Measurements from ENCODE around the gene TNRC6A. TPM values are rescaled to one million over a fixed set of nuclear protein-coding genes. Genes with fewer than 3 reads are reported as not detected.

Gene TNRC6A
- total RNA-seq, 1 experiment from 2014 or later: 84.8 TPM

GRCh38 chr16:24688359-24688758 lies 41.1 kb upstream of the TNRC6A start:
- Histone ChIP-seq H3K9me2 (ENCODE audit: insufficient read depth) (no peaks in the 10 kb centered on the region), H2AFZ (no peak overlapping the region), H3F3A (ENCODE audit: insufficient read depth, low read depth) (no peaks in the 10 kb centered on the region), H3K4me2 (no peak overlapping the region), H3K27me3 (ENCODE audit: insufficient read depth, low read depth) (no peaks in the 10 kb centered on the region), H3K79me2 (ENCODE audit: low read depth) (no peaks in the 10 kb centered on the region), H3K4me1 (replicated peaks; ENCODE audit: insufficient read depth) (no peaks in the 10 kb centered on the region), H3K27ac (no peak overlapping the region), H4K20me1 (ENCODE audit: insufficient read depth) (no peaks in the 10 kb centered on the region), H3K9me3 (ENCODE audit: insufficient read depth, low read depth) (no peaks in the 10 kb centered on the region), H3K36me3 (ENCODE audit: low read depth) (no peaks in the 10 kb centered on the region), H3K4me3 (no peak overlapping the region)
- no TSS peak for BruUV-seq (replicated peaks)
- no peak for DNase-seq
- ChIA-PET CTCF (interaction anchor here (0.6 kb wide), 2 partner anchors 81 to 569 kb away, joined by 4 to 8 read pairs; no protein-coding TSS in a partner anchor), POLR2A (ENCODE audit: unreplicated experiment) (no interaction called here)
- intact Hi-C loops (cut with micrococcal nuclease; ENCODE audit: unreplicated experiment): no loop called here
- no peak for TF ChIP-seq CTCF (conservative IDR thresholded peaks at IDR 0.05)
- TF ChIP-seq EZH2 (IDR thresholded peaks at IDR 0.05; ENCODE audit: low read depth): no peak

- no peak overlapping the region for H2AFZ ChIP-seq
- no peak overlapping the region for H3K27ac ChIP-seq
- H3K4me1 ChIP-seq (replicated peaks; ENCODE audit: insufficient read depth): no peaks in the 10 kb centered on the region
- no peaks in the 10 kb centered on the region for H4K20me1 ChIP-seq (ENCODE audit: insufficient read depth)
- no peak for DNase-seq
- no peaks in the 10 kb centered on the region for H3K9me3 ChIP-seq (ENCODE audit: insufficient read depth, low read depth)
- no peak overlapping the region for H3K4me3 ChIP-seq
- no peak for TF ChIP-seq EZH2 (IDR thresholded peaks at IDR 0.05; ENCODE audit: low read depth)
- TF ChIP-seq CTCF (conservative IDR thresholded peaks at IDR 0.05): peak; percentile 57; the same call in 1 of the 2 replicates
- CTCF ChIA-PET: interaction anchor here (0.6 kb wide), 1 partner anchor 80 kb away, joined by 8 read pairs; no protein-coding TSS in a partner anchor
- H3K36me3 ChIP-seq (ENCODE audit: low read depth): no peaks in the 10 kb centered on the region
- intact Hi-C loops (cut with micrococcal nuclease; ENCODE audit: unreplicated experiment): no loop called here
- H3F3A ChIP-seq (ENCODE audit: insufficient read depth, low read depth): no peaks in the 10 kb centered on the region
- no peaks in the 10 kb centered on the region for H3K79me2 ChIP-seq (ENCODE audit: low read depth)
- H3K4me2 ChIP-seq: no peak overlapping the region
- POLR2A ChIA-PET (ENCODE audit: unreplicated experiment): no interaction called here
- no peaks in the 10 kb centered on the region for H3K9me2 ChIP-seq (ENCODE audit: insufficient read depth)
- no TSS peak for BruUV-seq (replicated peaks)
- no peaks in the 10 kb centered on the region for H3K27me3 ChIP-seq (ENCODE audit: insufficient read depth, low read depth)
Measured at GRCh38 chr16:24689128-24689527, 40.3 kb upstream of the TNRC6A start.

GRCh38 chr16:24692854-24693253 lies 36.6 kb upstream of the TNRC6A start:
- BruUV-seq (replicated peaks): no TSS peak
- no peaks in the 10 kb centered on the region for H3F3A ChIP-seq (ENCODE audit: insufficient read depth, low read depth)
- H3K9me3 ChIP-seq (ENCODE audit: insufficient read depth, low read depth): no peaks in the 10 kb centered on the region
- DNase-seq: no peak
- no peaks in the 10 kb centered on the region for H3K79me2 ChIP-seq (ENCODE audit: low read depth)
- ChIA-PET POLR2A (ENCODE audit: unreplicated experiment) (interaction anchor here (0.6 to 0.7 kb wide), 2 partner anchors 14 to 39 kb away, joined by 4 to 9 read pairs; no protein-coding TSS in a partner anchor), CTCF (no interaction called here)
- no peaks in the 10 kb centered on the region for H4K20me1 ChIP-seq (ENCODE audit: insufficient read depth)
- no peak for TF ChIP-seq CTCF (conservative IDR thresholded peaks at IDR 0.05)
- TF ChIP-seq EZH2 (IDR thresholded peaks at IDR 0.05; ENCODE audit: low read depth): no peak
- H3K4me1 ChIP-seq (replicated peaks; ENCODE audit: insufficient read depth): no peaks in the 10 kb centered on the region
- intact Hi-C loops (cut with micrococcal nuclease; ENCODE audit: unreplicated experiment): no loop called here
- no peak overlapping the region for H3K27ac ChIP-seq
- no peaks in the 10 kb centered on the region for H3K27me3 ChIP-seq (ENCODE audit: insufficient read depth, low read depth)
- no peaks in the 10 kb centered on the region for H3K36me3 ChIP-seq (ENCODE audit: low read depth)
- no peak overlapping the region for H2AFZ ChIP-seq
- no peaks in the 10 kb centered on the region for H3K9me2 ChIP-seq (ENCODE audit: insufficient read depth)
- H3K4me3 ChIP-seq: no peak overlapping the region
- H3K4me2 ChIP-seq: no peak overlapping the region
